Loucy (cell line): ENCODE measurements around the gene MLH1.

Experiments used
- H2AFZ ChIP-seq: fragments of 200-600 bp; sonication (generic); 2 replicates; pipeline ENCODE4 v1.6.0; 2016; ENCODE audit warnings: antibody characterized with exemption, mild to moderate bottlenecking, low read length, moderate library complexity
- H3F3A ChIP-seq: fragments of 200-600 bp; 2 replicates; pipeline ENCODE4 v1.6.0; 2016; ENCODE audit warnings: antibody characterized with exemption, low read depth, mild to moderate bottlenecking
- H3K27me3 ChIP-seq: fragments of 200-600 bp; sonication (generic); 2 replicates; pipeline ENCODE4 v1.6.1; 2014; ENCODE audit warnings: low read length, mild to moderate bottlenecking; ENCODE audit not compliant: insufficient read depth, poor library complexity, severe bottlenecking
- H3K36me3 ChIP-seq: fragments of 200-600 bp; sonication (generic); 2 replicates; pipeline ENCODE4 v1.6.1; 2016; ENCODE audit warnings: low read length; ENCODE audit not compliant: insufficient read depth
- H3K4me1 ChIP-seq: fragments of 200-600 bp; sonication (generic); 2 replicates; pipeline ENCODE4 v1.5.1; 2014; ENCODE audit warnings: low read length, mild to moderate bottlenecking; ENCODE audit not compliant: insufficient read depth, poor library complexity, severe bottlenecking
- H3K4me2 ChIP-seq: fragments of 200-600 bp; sonication (generic); 2 replicates; pipeline ENCODE4 v1.6.0; 2014; ENCODE audit warnings: antibody characterized with exemption, low read length, low read depth, mild to moderate bottlenecking; ENCODE audit not compliant: poor library complexity, severe bottlenecking
- H3K4me3 ChIP-seq: fragments of 200-600 bp; sonication (generic); 2 replicates; pipeline ENCODE4 v1.5.1; 2014; ENCODE audit warnings: low read length, mild to moderate bottlenecking, mixed read lengths; ENCODE audit not compliant: poor library complexity, severe bottlenecking
- H3K79me2 ChIP-seq: fragments of 200-600 bp; sonication (generic); 2 replicates; pipeline ENCODE4 v1.6.1; 2014; ENCODE audit warnings: low read length; ENCODE audit not compliant: insufficient read depth
- H3K9ac ChIP-seq: fragments of 200-600 bp; sonication (generic); 2 replicates; pipeline ENCODE4 v1.6.0; 2014; ENCODE audit warnings: mild to moderate bottlenecking, low read depth, low read length, moderate library complexity; ENCODE audit not compliant: poor library complexity, severe bottlenecking
- H3K9me2 ChIP-seq: fragments of 200-600 bp; sonication (generic); replicated peaks from 2 replicates; pipeline ENCODE4 v1.6.1; 2016; ENCODE audit warnings: low read depth, low read length, mixed read lengths
- H3K9me3 ChIP-seq: fragments of 200-600 bp; sonication (generic); 2 replicates; pipeline ENCODE4 v1.6.1; 2014; ENCODE audit warnings: mild to moderate bottlenecking, antibody characterized with exemption, low read length, low read depth; ENCODE audit not compliant: insufficient read depth
- H4K20me1 ChIP-seq: fragments of 200-600 bp; sonication (generic); 2 replicates; pipeline ENCODE4 v1.6.0; 2014; ENCODE audit warnings: antibody characterized with exemption, low read length, mild to moderate bottlenecking; ENCODE audit not compliant: insufficient read depth, poor library complexity, severe bottlenecking
- EZH2phosphoT487 ChIP-seq: fragments of 200-600 bp; IDR thresholded peaks from 2 replicates; pipeline ENCODE4 v1.6.1; 2018; ENCODE audit warnings: antibody characterized with exemption, mild to moderate bottlenecking, moderate library complexity, borderline replicate concordance
- TF ChIP-seq, protein P1 (sequence below): fragments of 200-600 bp; sonication (generic); conservative IDR thresholded peaks from 2 replicates; pipeline ENCODE4 v1.5.1; 2014; ENCODE audit warnings: mild to moderate bottlenecking, antibody characterized with exemption, low read length

MLH1 gene

DNA sequence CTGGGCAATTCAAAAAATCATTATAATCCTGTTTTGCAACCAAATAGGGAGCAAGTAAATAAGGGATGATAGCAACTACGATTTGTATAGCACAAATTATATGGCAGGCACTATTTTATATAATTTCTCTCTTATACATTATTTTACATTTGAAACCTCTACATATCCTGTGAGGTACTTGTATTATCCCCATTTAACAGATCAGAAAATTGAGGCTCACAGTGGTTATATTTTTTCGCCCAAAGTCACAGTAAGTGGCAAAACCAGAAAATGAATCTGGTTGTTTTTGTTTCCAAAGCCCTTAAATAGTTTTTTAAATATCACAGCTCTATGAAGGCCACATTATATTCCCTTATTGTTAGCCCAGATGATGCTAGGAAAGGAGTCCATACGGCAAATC is 74.3 kb downstream of the MLH1 start:
- Histone ChIP-seq H3K36me3 (peaks cover 16% of the 10 kb centered on the region; the same call in 1 of the 2 replicates), H3K9me2 (no peaks in the 10 kb centered on the region), H3K27me3 (no peaks in the 10 kb centered on the region), H3K9ac (no peak overlapping the region), H2AFZ (no peak overlapping the region), H3F3A (peaks cover 3% of the 10 kb centered on the region), H3K79me2 (no peaks in the 10 kb centered on the region), H4K20me1 (no peaks in the 10 kb centered on the region), H3K4me3 (no peak overlapping the region), H3K4me2 (no peak overlapping the region), H3K9me3 (no peaks in the 10 kb centered on the region), H3K4me1 (peaks cover 18% of the 10 kb centered on the region)
- TF ChIP-seq, protein P1, sequence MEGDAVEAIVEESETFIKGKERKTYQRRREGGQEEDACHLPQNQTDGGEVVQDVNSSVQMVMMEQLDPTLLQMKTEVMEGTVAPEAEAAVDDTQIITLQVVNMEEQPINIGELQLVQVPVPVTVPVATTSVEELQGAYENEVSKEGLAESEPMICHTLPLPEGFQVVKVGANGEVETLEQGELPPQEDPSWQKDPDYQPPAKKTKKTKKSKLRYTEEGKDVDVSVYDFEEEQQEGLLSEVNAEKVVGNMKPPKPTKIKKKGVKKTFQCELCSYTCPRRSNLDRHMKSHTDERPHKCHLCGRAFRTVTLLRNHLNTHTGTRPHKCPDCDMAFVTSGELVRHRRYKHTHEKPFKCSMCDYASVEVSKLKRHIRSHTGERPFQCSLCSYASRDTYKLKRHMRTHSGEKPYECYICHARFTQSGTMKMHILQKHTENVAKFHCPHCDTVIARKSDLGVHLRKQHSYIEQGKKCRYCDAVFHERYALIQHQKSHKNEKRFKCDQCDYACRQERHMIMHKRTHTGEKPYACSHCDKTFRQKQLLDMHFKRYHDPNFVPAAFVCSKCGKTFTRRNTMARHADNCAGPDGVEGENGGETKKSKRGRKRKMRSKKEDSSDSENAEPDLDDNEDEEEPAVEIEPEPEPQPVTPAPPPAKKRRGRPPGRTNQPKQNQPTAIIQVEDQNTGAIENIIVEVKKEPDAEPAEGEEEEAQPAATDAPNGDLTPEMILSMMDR, result no peak
- no peak for TF ChIP-seq EZH2phosphoT487

DNA sequence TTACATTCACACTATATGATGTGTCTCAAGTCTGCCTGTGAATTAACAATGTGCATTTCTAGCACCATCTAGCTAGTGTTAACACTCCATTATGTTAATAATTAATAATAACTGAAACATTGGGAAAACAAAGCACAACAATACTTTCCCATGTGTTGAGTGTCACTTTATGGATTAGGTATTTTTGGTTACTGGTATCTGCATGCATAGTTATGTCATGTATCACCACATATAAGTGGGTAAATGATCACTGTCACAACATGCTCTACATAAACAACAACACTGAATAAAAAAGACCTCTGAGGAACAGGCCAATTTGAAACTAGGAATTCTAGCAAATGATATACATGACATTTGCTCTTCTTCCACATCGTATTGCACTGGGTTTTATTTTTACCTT is 74.7 kb downstream of the MLH1 start:
- Histone ChIP-seq H3K4me1 (peaks cover 22% of the 10 kb centered on the region), H4K20me1 (no peaks in the 10 kb centered on the region), H3K9me3 (no peaks in the 10 kb centered on the region), H3K27me3 (no peaks in the 10 kb centered on the region), H3K36me3 (peaks cover 11% of the 10 kb centered on the region; the same call in 1 of the 2 replicates), H3K4me3 (no peak overlapping the region), H3K9ac (no peak overlapping the region), H3K4me2 (no peak overlapping the region), H3K9me2 (no peaks in the 10 kb centered on the region), H3F3A (peaks cover 7% of the 10 kb centered on the region), H3K79me2 (no peaks in the 10 kb centered on the region), H2AFZ (no peak overlapping the region)
- TF ChIP-seq, protein P1, result no peak
- TF ChIP-seq EZH2phosphoT487, result no peak

DNA sequence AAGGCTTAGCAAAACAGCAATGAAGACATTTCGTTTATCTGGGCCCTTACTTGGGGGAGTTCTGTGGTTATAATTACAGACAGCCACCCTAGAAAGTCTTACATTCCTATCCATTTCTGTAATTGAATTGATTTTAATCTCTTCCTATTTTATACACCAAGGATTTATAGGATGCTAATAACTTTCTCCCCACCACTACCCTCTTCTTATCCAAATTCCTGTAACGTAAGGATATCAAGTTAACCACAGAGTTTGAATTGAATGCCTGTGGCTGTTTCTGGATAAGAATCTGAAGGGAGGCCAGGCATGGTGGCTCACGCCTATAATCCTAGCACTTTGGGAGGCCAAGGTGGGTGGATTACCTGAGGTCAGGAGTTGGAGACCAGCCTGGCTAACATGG is 78.6 kb downstream of the MLH1 start:
- H3K27me3 ChIP-seq, result no peaks in the 10 kb centered on the region
- peak overlapping the region; percentile 66 for H3K4me2 ChIP-seq

More for the DNA sequence above, 78.6 kb downstream of the MLH1 start:
- H3K4me1 ChIP-seq, result peaks cover 29% of the 10 kb centered on the region
- H3K79me2 ChIP-seq, result no peaks in the 10 kb centered on the region
- TF ChIP-seq, protein P1, result no peak
- no peak for TF ChIP-seq EZH2phosphoT487
- peak overlapping the region; percentile 42 for H3K9ac ChIP-seq
- no peaks in the 10 kb centered on the region for H3K9me3 ChIP-seq
- peaks cover 10% of the 10 kb centered on the region; the same call in 1 of the 2 replicates for H3K36me3 ChIP-seq
- H3K9me2 ChIP-seq, result no peaks in the 10 kb centered on the region
- no peaks in the 10 kb centered on the region for H4K20me1 ChIP-seq
- H3F3A ChIP-seq, result peaks cover 12% of the 10 kb centered on the region
- no peak overlapping the region for H3K4me3 ChIP-seq
- H2AFZ ChIP-seq, result no peak overlapping the region
